Thymus (tissue), 2 donors: ENCODE data around the gene FDXACB1. TPM values are rescaled to one million over a fixed set of nuclear protein-coding genes. Genes with fewer than 3 reads are reported as not detected.

ENCODE experiments used
- polyA plus RNA-seq: library from polyadenylated mRNA; stranded (reverse); fragments of 200-250 nt; gene quantifications from one replicate; pipeline ENCODE4 v1.2.3, GENCODE V29; 2013
- total RNA-seq: library from RNA; stranded (reverse); fragments of 120-200 nt; gene quantifications from one replicate; pipeline ENCODE4 v1.2.4, GENCODE V29; 2013
- donor health status: healthy.

The FDXACB1 gene
- total and polyA plus RNA-seq, 2 donors = 3.7 to 4.5 TPM

Other genes with a start within 250 kb of the FDXACB1 start
- 15.4 TPM for gene PPP2R1B, start 112.8 kb downstream of the FDXACB1 start, total RNA-seq
- 10.5 TPM for gene PPP2R1B, start 112.8 kb downstream of the FDXACB1 start, polyA plus RNA-seq
- gene ALG9, start 7.6 kb downstream of the FDXACB1 start, total RNA-seq = 22.7 TPM
- 31.0 TPM for gene ALG9, start 7.6 kb downstream of the FDXACB1 start, polyA plus RNA-seq
- 24.0 TPM for gene CFAP68, start 376 bp upstream of the FDXACB1 start, total RNA-seq
- 36.4 TPM for gene CFAP68, start 376 bp upstream of the FDXACB1 start, polyA plus RNA-seq
- gene CRYAB, start 32.6 kb upstream of the FDXACB1 start, total RNA-seq = 4.2 TPM
- 116 TPM for gene CRYAB, start 32.6 kb upstream of the FDXACB1 start, polyA plus RNA-seq
- 0.19 TPM for gene HSPB2, start 33.6 kb upstream of the FDXACB1 start, total RNA-seq
- 2.4 TPM for gene HSPB2, start 33.6 kb upstream of the FDXACB1 start, polyA plus RNA-seq
- gene C11orf52, start 39.7 kb upstream of the FDXACB1 start, total RNA-seq = 1.3 TPM
- gene C11orf52, start 39.7 kb upstream of the FDXACB1 start, polyA plus RNA-seq = 3.6 TPM
- 2.8 TPM for gene DIXDC1, start 58.2 kb upstream of the FDXACB1 start, total RNA-seq
- gene DIXDC1, start 58.2 kb upstream of the FDXACB1 start, polyA plus RNA-seq = 2.8 TPM
- 28.8 TPM for gene DLAT, start 146.2 kb upstream of the FDXACB1 start, total RNA-seq
- 13.3 TPM for gene DLAT, start 146.2 kb upstream of the FDXACB1 start, polyA plus RNA-seq
- 1.6 TPM for gene PIH1D2, start 194.9 kb upstream of the FDXACB1 start, total RNA-seq
- gene PIH1D2, start 194.9 kb upstream of the FDXACB1 start, polyA plus RNA-seq = 1.4 TPM
- gene NKAPD1, start 195.1 kb upstream of the FDXACB1 start, total RNA-seq = 27.0 TPM
- 23.3 TPM for gene NKAPD1, start 195.1 kb upstream of the FDXACB1 start, polyA plus RNA-seq
- gene TIMM8B, start 207.6 kb upstream of the FDXACB1 start, total RNA-seq = 105 TPM
- 81.6 TPM for gene TIMM8B, start 207.6 kb upstream of the FDXACB1 start, polyA plus RNA-seq
- 95.1 TPM for gene SDHD, start 207.7 kb upstream of the FDXACB1 start, total RNA-seq
- 132 TPM for gene SDHD, start 207.7 kb upstream of the FDXACB1 start, polyA plus RNA-seq